Measurements from ENCODE around the gene SWT1. TPM values are rescaled to one million over a fixed set of nuclear protein-coding genes. Genes with fewer than 3 reads are reported as not detected.

The SWT1 gene
- total and polyA plus RNA-seq, 2 of the 4 experiments (the other 2 are of a cell fraction) = 0.82 to 2.7 TPM

DNA sequence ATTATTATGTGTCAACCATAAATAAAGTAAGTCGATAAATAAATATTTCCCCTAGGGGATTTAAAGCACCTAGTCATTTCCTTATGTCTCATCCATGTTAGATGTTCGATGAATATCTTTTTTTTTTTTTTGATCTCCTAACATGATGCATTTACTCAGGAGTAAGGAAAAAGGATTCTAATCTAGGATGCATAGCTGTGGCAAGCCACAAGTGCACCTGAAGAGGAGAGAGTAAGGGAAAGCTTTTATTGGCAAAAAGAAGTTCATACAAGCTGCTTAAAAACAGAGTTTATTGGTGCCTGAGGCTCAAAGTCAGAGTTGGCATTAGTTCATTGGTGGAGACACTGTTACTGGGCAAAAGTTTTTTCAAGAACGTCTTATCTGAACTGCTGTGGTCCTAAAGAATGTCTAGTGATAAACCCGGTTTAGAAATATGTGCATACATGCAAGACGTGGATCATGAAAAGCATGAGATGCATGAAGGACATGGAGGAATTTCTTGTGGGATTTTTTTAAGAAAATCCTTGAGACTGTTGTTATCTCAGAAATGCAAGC is 51.7 kb downstream of the SWT1 start:
- Histone ChIP-seq H2AFZ (replicated peaks; ENCODE audit: low read length, poor library complexity) (no peak overlapping the region), H2BK5ac (ENCODE audit: low read depth, low read length, poor library complexity, severe bottlenecking) (no peak overlapping the region), H4K20me1 (ENCODE audit: insufficient read depth, low read length) (no peaks in the 10 kb centered on the region), H3K18ac (ENCODE audit: low read depth, low read length) (no peak overlapping the region), H4K8ac (ENCODE audit: low read depth in 2 of 2, low read length in 2 of 2) (no peak overlapping the region), H3K27ac (ENCODE audit: insufficient read depth, low read length) (no peak overlapping the region), H4K5ac (ENCODE audit: low read depth, low read length) (no peak overlapping the region), H2AK5ac (ENCODE audit: low read depth, low read length) (no peak overlapping the region), H3K4me3 (ENCODE audit: insufficient read depth, low read depth, low read length) (no peak overlapping the region), H3K4ac (ENCODE audit: low read depth, low read length) (no peak overlapping the region), H3K14ac (replicated peaks; ENCODE audit: low read depth, low read length) (no peak overlapping the region), H3K79me1 (ENCODE audit: low read depth in 1 of 2, low read length in 2 of 2) (no peaks in the 10 kb centered on the region), H2AK9ac (replicated peaks; ENCODE audit: low read depth, low read length, poor library complexity) (no peak overlapping the region), H3K27me3 (ENCODE audit: control insufficient read depth, insufficient read depth, low read length) (no peaks in the 10 kb centered on the region), H2BK15ac (ENCODE audit: low read depth, low read length) (no peak overlapping the region), H2BK20ac (ENCODE audit: low read depth, low read length) (no peak overlapping the region), H3K9me1 (ENCODE audit: insufficient read depth, low read length) (no peaks in the 10 kb centered on the region), H3K4me1 (ENCODE audit: control insufficient read depth, insufficient read depth, low read length) (no peaks in the 10 kb centered on the region), H3K56ac (ENCODE audit: extremely low read depth, insufficient read depth, low read length) (no peak overlapping the region), H3K9me3 (ENCODE audit: control insufficient read depth, insufficient read depth, low read length) (no peaks in the 10 kb centered on the region), H2BK120ac (ENCODE audit: low read depth, low read length) (no peak overlapping the region), H4K91ac (ENCODE audit: insufficient read depth, low read depth, low read length) (no peak overlapping the region), H3K23ac (ENCODE audit: low read depth, low read length) (no peak overlapping the region), H3K4me2 (ENCODE audit: low read depth, low read length) (no peak overlapping the region), H3K36me3 (ENCODE audit: control insufficient read depth, insufficient read depth, low read length) (no peaks in the 10 kb centered on the region), H3K9ac (ENCODE audit: low read depth, low read length) (no peak overlapping the region)
- no peak for ATAC-seq (ENCODE audit: low read depth)
- no peak for TF ChIP-seq CEBPB (IDR thresholded peaks at IDR 0.05; ENCODE audit: low read depth, low read length)
- no peak for TF ChIP-seq RAD21 (IDR thresholded peaks at IDR 0.05; ENCODE audit: low read length)
- no peak for TF ChIP-seq BHLHE40 (IDR thresholded peaks at IDR 0.05; ENCODE audit: low read depth, low read length)
- TF ChIP-seq RFX5 (IDR thresholded peaks at IDR 0.05; ENCODE audit: low read depth, low read length) = no peak
- TF ChIP-seq, protein P1, sequence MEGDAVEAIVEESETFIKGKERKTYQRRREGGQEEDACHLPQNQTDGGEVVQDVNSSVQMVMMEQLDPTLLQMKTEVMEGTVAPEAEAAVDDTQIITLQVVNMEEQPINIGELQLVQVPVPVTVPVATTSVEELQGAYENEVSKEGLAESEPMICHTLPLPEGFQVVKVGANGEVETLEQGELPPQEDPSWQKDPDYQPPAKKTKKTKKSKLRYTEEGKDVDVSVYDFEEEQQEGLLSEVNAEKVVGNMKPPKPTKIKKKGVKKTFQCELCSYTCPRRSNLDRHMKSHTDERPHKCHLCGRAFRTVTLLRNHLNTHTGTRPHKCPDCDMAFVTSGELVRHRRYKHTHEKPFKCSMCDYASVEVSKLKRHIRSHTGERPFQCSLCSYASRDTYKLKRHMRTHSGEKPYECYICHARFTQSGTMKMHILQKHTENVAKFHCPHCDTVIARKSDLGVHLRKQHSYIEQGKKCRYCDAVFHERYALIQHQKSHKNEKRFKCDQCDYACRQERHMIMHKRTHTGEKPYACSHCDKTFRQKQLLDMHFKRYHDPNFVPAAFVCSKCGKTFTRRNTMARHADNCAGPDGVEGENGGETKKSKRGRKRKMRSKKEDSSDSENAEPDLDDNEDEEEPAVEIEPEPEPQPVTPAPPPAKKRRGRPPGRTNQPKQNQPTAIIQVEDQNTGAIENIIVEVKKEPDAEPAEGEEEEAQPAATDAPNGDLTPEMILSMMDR (conservative IDR thresholded peaks at IDR 0.05; ENCODE audit: low read depth, low read length) = no peak
- no peak for TF ChIP-seq NFE2L2 (IDR thresholded peaks at IDR 0.05; ENCODE audit: low read depth, low read length)
- TF ChIP-seq CHD1 (IDR thresholded peaks at IDR 0.05; ENCODE audit: low read depth, low read length) = no peak
- TF ChIP-seq SMC3 (IDR thresholded peaks at IDR 0.05; ENCODE audit: low read depth, low read length) = no peak
- TF ChIP-seq MXI1 (IDR thresholded peaks at IDR 0.05; ENCODE audit: borderline replicate concordance, low read depth, low read length) = no peak
- TF ChIP-seq, protein P2, sequence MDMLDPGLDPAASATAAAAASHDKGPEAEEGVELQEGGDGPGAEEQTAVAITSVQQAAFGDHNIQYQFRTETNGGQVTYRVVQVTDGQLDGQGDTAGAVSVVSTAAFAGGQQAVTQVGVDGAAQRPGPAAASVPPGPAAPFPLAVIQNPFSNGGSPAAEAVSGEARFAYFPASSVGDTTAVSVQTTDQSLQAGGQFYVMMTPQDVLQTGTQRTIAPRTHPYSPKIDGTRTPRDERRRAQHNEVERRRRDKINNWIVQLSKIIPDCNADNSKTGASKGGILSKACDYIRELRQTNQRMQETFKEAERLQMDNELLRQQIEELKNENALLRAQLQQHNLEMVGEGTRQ (IDR thresholded peaks at IDR 0.05; ENCODE audit: low read depth, low read length) = no peak
- TF ChIP-seq MAFK (IDR thresholded peaks at IDR 0.05; ENCODE audit: low read depth, low read length) = no peak
- no peak for TF ChIP-seq ELK1 (IDR thresholded peaks at IDR 0.05; ENCODE audit: borderline replicate concordance, low read depth, low read length)
- POLR2A ChIA-PET (ENCODE audit: unreplicated experiment) = no interaction called here
- DNase-seq = peak; percentile 2
- in situ Hi-C loops (cut with MboI; ENCODE audit: low sequenced_read_pairs) = no loop called here
- CTCF ChIA-PET = interaction anchor here (0.5 kb wide), 1 partner anchor 57 kb away, joined by 5 read pairs; no protein-coding TSS in a partner anchor
- 77% methylated on average over 2 of the region's 5 CpGs; no CpG with 5 or more reads in 1 of the 2 experiments for WGBS, 2 experiments (ENCODE audit: extremely low coverage in 2 of 2, insufficient read length in 1 of 2)
- intact Hi-C loops (cut with micrococcal nuclease) = no loop called here
- dilution Hi-C loops (cut with HindIII; ENCODE audit: low sequenced_read_pairs, unreplicated experiment) = no loop called here
- no TSS peak for BruUV-seq (replicated peaks)

Data from IMR-90 (cell line).